Loucy (cell line): ENCODE results near the gene RXRG.

Experiments used
- CTCF ChIP-seq: fragments of 200-600 bp; sonication (generic); conservative IDR thresholded peaks from 2 replicates; pipeline ENCODE4 v1.5.1; 2014; ENCODE audit warnings: mild to moderate bottlenecking, antibody characterized with exemption, low read length
- EZH2phosphoT487 ChIP-seq: fragments of 200-600 bp; IDR thresholded peaks from 2 replicates; pipeline ENCODE4 v1.6.1; 2018; ENCODE audit warnings: antibody characterized with exemption, mild to moderate bottlenecking, moderate library complexity, borderline replicate concordance

GRCh38 chr1:165383599-165384405 is 61.1 kb downstream of the RXRG start:
- TF ChIP-seq CTCF = no peak
- no peak for TF ChIP-seq EZH2phosphoT487
